Activated T-helper 2 cell treated with anti-CD3 and anti-CD28 coated beads, Interferon-gamma antibody, Interleukin-2, Interleukin-4, amounts not matched to agents 10 μg/mL and 5 μg/mL and 100 μg/mL, durations not matched to agents 14 hours and 24 hours and 36 hours (primary cell): ENCODE results near the gene DENND1A. TPM values are rescaled to one million over a fixed set of nuclear protein-coding genes. Genes with fewer than 3 reads are reported as not detected.

Experiments used
- DNase-seq: peaks from one replicate; pipeline ENCODE4 v3.0.0; 2021; ENCODE audit warnings: low spot score
- H3K27ac Mint-ChIP-seq: one replicate; pipeline ENCODE4 v1.8.0; 2021; ENCODE audit warnings: mixed read lengths
- H3K27me3 Mint-ChIP-seq: one replicate; pipeline ENCODE4 v1.8.0; 2021; ENCODE audit warnings: low read depth, mixed read lengths
- H3K36me3 Mint-ChIP-seq: one replicate; pipeline ENCODE4 v1.8.0; 2021; ENCODE audit warnings: low read depth, mixed read lengths
- H3K4me1 Mint-ChIP-seq: one replicate; pipeline ENCODE4 v1.8.0; 2021; ENCODE audit warnings: low read depth, mixed read lengths
- H3K4me3 Mint-ChIP-seq: one replicate; pipeline ENCODE4 v1.8.0; 2021; ENCODE audit warnings: low read depth, mild to moderate bottlenecking, moderate library complexity, mixed read lengths
- H3K9me3 Mint-ChIP-seq: one replicate; pipeline ENCODE4 v1.8.0; 2021; ENCODE audit warnings: mixed read lengths
- intact Hi-C: fragments of 100-400 bp; cut with micrococcal nuclease; formaldehyde crosslinking; loops from one replicate; pipeline ENCODE4 v1.15.1; 2023
- total RNA-seq: library from RNA; stranded (reverse); gene quantifications from 2 replicates; pipeline ENCODE4 v1.2.3, GENCODE V29; 2022

Gene DENND1A
- total RNA-seq, 1 donor from 2014 or later: 20.0 TPM

DNA sequence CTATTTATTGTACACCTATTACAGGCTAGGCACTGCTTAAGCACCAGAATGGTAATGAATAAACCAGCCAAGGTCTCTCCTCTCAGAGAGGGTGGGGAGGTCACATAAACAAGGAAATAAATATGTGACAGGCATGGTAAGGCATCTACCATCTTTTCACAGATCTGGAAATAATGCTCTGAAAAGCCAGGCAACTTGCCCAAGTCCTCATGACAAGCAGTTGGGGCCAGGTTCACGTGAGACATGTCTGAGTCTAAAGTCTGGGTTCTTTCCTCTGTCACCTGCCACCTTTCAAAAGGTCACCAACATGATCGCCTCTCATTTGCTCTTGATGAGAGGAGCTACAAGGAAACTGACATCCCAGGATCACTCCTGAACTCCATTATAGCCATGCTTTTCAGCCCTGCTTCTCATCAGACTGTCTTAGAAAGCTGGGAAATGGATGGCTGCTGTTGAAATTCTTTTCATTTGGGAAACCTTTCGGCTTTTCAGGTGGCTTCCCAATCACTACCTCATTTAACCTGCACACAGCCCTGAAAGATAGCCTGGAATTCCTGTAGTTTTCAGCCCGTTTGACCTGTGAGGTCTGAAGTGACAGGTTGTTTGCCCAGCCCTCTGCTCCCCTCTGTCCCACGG lies 450.8 kb downstream of the DENND1A start:
- H3K4me3 Mint-ChIP-seq: no peak overlapping the region
- H3K36me3 Mint-ChIP-seq: no peaks in the 10 kb centered on the region
- no peak for DNase-seq
- H3K4me1 Mint-ChIP-seq: no peaks in the 10 kb centered on the region
- no peaks in the 10 kb centered on the region for H3K27me3 Mint-ChIP-seq
- no peak overlapping the region for H3K27ac Mint-ChIP-seq
- intact Hi-C loops: no loop called here
- H3K9me3 Mint-ChIP-seq: no peaks in the 10 kb centered on the region

DNA sequence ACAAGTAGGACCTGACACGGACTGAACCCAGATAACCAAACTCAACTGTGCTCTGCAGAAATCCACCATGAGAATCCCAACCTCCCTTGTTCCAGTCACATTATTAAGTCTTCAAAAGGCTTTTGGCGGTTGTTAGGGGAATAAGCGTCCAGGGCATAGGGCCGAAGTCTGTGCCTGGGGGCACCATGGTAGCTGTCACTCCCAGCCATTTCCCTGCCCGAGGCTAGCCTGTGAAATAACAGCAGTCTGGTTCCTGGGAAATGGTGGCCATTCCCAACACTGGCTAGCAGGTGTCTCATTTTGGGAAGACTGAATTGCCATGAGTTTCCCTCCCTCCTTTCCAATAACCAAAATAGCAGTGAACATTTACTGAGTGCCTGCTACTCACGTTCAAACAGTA lies 451.8 kb downstream of the DENND1A start:
- no peaks in the 10 kb centered on the region for H3K9me3 Mint-ChIP-seq
- no peaks in the 10 kb centered on the region for H3K4me1 Mint-ChIP-seq

DNA sequence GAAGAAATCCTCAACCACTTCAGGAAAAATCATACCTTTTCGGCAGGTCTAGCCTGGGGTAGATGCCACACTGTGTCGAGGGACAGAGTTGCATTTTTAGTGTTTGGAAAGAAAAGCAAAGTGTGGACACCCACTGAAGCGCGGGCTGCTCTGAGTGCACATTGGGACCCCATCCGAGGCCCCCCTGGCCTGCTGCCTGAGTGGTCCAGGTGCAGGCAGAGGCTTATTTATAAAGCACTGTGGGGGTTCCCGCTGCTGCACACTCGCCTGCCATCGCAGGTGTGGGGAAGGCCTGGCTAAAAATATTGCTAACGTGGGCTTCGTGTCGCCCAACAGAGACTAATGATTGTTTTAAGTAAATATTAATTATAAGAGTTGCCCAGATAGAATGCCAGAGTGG lies 454.5 kb downstream of the DENND1A start:
- DNase-seq: no peak
- H3K4me3 Mint-ChIP-seq: no peak overlapping the region
- H3K36me3 Mint-ChIP-seq: no peaks in the 10 kb centered on the region
- H3K27ac Mint-ChIP-seq: no peak overlapping the region
- no peaks in the 10 kb centered on the region for H3K4me1 Mint-ChIP-seq
- intact Hi-C loops: no loop called here
- no peaks in the 10 kb centered on the region for H3K27me3 Mint-ChIP-seq
- no peaks in the 10 kb centered on the region for H3K9me3 Mint-ChIP-seq

More for the DNA sequence above, 451.8 kb downstream of the DENND1A start:
- DNase-seq: no peak
- H3K27me3 Mint-ChIP-seq: no peaks in the 10 kb centered on the region
- no peak overlapping the region for H3K4me3 Mint-ChIP-seq
- H3K36me3 Mint-ChIP-seq: no peaks in the 10 kb centered on the region
- no peak overlapping the region for H3K27ac Mint-ChIP-seq
- intact Hi-C loops: no loop called here

DNA sequence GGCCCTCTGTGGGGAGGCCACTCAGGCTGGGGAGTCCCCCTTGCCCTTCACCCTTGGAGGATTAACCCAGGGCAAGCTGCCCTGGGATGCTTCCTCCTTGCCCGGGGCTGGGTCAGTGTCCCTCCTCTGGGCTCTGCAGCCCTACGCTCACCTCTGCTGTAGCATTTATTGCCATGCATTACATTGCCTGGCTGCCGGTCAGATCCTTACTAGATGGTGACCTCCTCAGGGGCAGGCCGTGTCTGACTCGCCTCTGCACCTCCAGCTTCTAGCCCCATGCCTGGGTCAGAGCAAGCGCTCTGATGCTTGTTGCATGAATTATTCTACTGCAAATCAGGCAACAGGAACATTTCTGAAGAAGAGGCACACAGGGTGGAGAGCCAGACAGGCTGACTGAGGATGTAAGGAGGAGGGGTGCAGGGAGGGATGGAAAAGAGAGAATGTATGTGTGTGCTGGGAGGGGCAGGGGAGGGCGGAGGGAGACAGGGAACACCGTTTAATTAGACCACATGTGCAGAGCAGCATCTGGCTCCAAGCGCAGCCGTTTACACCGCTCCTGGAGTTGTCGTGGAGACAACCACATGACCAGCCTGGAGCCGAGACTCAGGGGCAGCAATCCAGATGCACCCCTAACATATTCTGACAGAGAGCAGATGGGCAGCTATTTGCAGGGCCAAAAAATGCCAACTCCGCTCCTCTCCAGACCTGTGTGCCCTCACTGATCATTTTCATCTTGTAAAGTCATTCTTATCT lies 456.9 kb downstream of the DENND1A start:
- intact Hi-C loops: no loop called here
- Mint-ChIP-seq H3K4me3 (no peak overlapping the region), H3K9me3 (no peaks in the 10 kb centered on the region), H3K27ac (no peak overlapping the region), H3K27me3 (no peaks in the 10 kb centered on the region), H3K4me1 (no peaks in the 10 kb centered on the region), H3K36me3 (no peaks in the 10 kb centered on the region)
- DNase-seq: no peak

DNA sequence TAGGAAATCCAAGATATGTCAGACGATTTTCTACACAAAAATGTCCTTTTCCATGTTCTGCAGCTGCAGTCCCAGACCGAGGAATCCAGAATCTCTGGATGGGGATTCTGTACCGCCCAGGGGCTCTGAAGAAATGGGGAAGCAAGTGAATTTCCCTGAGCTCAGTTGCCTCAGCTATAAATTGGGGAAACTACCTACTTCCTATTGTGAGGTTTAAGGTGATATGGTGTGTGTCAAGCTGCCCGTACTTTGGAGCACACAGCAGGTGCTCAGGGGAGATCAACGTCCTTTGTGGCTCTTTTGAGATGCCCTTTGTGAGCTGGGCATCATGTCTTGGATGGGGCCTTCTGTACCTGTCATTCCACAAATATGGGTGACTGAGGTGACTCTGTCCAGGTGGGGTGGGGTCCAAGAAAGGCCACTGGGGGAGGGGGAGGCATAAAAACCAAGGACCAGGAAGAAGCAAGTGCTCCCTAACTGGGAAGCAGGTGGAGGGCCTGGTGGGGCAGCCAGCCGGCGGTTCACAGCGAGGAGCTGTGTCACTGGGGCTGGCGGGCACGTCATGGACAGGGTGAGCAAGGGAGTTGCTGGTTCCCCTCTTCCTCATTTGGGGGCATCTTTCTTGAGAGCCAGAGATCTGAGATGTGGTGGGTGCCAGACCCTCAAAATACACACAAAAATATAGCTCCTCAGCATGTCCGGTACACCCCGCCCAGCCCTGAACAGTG lies 457.9 kb downstream of the DENND1A start:
- Mint-ChIP-seq H3K27ac (no peak overlapping the region), H3K4me1 (no peaks in the 10 kb centered on the region), H3K27me3 (no peaks in the 10 kb centered on the region), H3K36me3 (no peaks in the 10 kb centered on the region), H3K9me3 (no peaks in the 10 kb centered on the region), H3K4me3 (no peak overlapping the region)
- DNase-seq: no peak
- intact Hi-C loops: no loop called here

DNA sequence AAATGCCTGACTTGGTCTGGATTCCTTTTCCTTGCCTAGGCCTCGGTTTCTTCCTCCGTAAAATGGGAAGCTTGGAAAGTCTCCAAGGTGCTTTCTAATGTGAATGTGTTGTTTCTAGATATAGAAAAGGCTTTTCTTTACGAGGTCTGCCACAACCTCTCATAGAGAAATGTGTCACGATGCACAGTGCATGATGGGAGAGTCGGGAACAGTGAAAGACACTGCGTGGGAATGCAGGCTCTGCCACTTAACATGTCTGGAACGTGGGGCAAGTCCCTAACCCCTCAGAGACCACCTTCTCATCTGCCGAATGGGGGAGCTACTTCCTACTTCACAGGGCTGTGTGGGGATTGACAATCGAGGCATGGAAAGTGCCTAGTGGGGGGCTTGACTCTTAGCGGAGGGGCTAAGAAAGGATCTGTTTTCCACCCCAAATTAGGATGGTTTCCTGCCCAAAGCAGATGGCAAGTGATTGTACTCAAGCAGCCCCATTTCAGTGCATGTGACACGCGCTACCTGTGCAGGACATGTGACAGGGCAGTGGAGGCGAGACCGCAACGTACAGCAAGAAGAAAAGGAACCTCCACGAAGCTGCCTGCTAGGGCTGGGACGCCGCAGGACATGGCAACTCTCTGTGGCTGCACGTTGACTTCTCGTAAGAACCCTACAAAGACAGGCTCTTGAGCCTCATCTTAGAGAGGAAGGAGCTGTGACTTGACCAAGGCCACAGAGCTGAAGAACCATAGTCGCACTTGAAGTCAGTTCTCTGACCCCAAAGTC lies 458.7 kb downstream of the DENND1A start:
- intact Hi-C loops: no loop called here
- no peaks in the 10 kb centered on the region for H3K27me3 Mint-ChIP-seq
- DNase-seq: no peak
- no peaks in the 10 kb centered on the region for H3K4me1 Mint-ChIP-seq
- no peak overlapping the region for H3K27ac Mint-ChIP-seq
- H3K9me3 Mint-ChIP-seq: no peaks in the 10 kb centered on the region
- no peak overlapping the region for H3K4me3 Mint-ChIP-seq
- H3K36me3 Mint-ChIP-seq: no peaks in the 10 kb centered on the region

DNA sequence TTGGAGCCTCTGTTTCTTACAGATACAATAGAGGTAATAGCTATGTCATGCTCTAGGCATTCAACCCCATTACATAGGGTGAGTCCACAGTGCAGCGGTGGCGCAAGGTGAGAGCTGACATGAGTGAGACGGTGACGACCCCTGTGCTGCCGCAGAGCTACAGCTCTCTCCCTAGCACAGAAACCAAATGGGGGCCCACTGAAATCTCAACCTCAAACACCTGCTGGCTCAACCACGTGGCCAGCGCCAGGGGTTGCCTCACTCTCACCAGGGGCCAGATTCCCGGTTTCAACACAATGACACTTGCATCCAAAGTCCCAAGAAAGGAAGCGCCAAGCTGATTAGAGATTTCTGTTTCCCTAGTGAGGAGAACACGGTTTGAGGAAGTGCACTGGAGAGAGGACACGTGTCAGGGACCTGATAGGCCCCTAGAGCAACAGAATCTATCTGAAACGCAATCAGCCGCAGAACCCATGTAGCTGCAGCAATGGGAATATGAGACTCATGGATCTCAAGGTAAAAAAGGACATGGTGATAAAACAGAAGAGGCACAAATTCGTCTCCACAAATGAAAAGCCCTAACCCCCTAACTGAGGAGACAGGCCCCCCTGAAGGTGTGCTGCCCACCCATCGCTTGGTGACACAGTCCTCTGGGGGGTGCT lies 459.7 kb downstream of the DENND1A start:
- Mint-ChIP-seq H3K4me3 (no peak overlapping the region), H3K27ac (no peak overlapping the region), H3K9me3 (no peaks in the 10 kb centered on the region), H3K27me3 (no peaks in the 10 kb centered on the region), H3K36me3 (no peaks in the 10 kb centered on the region), H3K4me1 (no peaks in the 10 kb centered on the region)
- no peak for DNase-seq
- intact Hi-C loops: no loop called here

DNA sequence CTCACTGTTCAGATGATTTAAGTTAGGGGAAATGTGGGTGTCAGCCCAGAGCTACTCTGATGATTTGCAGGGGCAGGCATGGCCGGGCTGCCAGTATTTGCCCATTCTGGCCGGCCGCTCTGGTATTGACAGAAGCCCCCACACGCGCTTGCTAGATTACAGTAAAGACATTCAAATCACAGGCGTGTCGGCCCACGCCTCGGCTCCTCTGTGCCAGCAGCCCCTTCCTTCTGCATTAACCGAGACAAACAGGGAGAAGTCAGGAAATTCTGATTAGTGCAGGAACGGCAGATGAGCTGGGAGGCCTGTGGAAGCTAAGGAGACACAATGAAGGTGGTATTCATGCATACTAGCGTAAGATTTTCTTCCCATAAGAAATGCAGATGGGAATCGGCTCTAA lies 460.6 kb downstream of the DENND1A start:
- intact Hi-C loops: no loop called here
- Mint-ChIP-seq H3K27me3 (no peaks in the 10 kb centered on the region), H3K9me3 (no peaks in the 10 kb centered on the region), H3K36me3 (no peaks in the 10 kb centered on the region), H3K27ac (no peak overlapping the region), H3K4me3 (no peak overlapping the region), H3K4me1 (no peaks in the 10 kb centered on the region)
- no peak for DNase-seq

DNA sequence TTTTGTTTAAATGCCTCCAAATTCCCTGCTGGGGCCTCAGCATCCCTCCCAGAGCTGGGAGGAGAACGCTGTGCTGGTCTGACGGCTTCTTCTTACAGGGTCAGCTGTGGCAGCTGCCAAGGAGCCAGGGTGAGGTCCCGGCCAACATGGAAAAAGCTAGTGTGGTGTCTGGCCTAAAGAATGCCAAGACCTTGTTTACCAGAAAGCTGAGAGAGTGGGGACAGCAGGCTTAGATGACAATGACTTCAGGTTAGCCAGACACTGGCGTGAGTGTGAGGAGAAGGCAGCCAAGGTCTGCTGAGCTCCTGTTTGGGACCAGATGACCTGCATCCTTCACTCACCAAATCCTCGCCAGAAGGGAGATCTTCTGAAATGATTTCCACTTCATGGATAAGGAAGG lies 461.4 kb downstream of the DENND1A start:
- H3K36me3 Mint-ChIP-seq: no peaks in the 10 kb centered on the region
- H3K4me1 Mint-ChIP-seq: no peaks in the 10 kb centered on the region
- no peak for DNase-seq
- H3K27me3 Mint-ChIP-seq: no peaks in the 10 kb centered on the region
- intact Hi-C loops: no loop called here
- no peaks in the 10 kb centered on the region for H3K9me3 Mint-ChIP-seq
- H3K27ac Mint-ChIP-seq: no peak overlapping the region
- no peak overlapping the region for H3K4me3 Mint-ChIP-seq

DNA sequence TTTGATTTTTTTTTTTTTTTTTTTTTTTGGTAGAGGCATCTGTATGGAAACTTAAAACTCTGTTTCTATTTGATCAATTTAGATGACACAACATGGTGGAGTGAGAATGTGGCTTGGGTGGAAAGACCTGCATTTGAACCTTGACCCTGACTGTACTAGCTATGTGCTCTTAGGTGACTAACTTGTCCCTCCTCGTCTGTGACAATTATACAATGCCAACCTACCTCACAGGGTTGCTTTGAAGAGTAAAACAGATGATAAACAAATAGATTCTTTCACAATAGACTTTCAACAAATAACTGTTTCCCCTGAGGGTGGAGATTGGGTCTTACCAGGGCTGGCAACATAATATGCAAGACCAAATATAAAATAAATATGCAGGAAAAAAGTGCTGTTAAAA lies 464.6 kb downstream of the DENND1A start:
- H3K4me1 Mint-ChIP-seq: no peaks in the 10 kb centered on the region
- intact Hi-C loops: no loop called here
- H3K4me3 Mint-ChIP-seq: no peak overlapping the region
- no peaks in the 10 kb centered on the region for H3K27me3 Mint-ChIP-seq
- no peaks in the 10 kb centered on the region for H3K9me3 Mint-ChIP-seq
- H3K27ac Mint-ChIP-seq: no peak overlapping the region
- DNase-seq: no peak
- H3K36me3 Mint-ChIP-seq: no peaks in the 10 kb centered on the region

DNA sequence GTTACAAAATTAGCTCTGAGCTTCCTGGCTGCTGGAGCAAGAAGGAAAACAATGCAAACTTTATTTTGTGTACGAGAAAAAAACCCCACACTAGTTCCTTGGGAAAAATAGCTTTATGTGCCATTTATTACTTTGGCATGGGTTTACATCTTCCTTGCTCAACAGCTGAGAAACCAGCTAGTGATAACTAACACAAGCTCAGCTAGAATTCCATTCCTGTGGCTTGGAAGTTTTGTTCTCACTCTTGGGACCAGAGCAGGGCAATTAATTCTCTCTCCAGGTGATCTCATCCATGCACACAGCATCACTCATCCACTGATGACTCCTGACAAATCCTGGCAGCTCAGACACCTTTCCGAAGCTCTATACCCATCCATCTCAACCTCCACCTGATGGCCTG lies 469.8 kb downstream of the DENND1A start:
- no peak overlapping the region for H3K4me3 Mint-ChIP-seq
- H3K4me1 Mint-ChIP-seq: no peaks in the 10 kb centered on the region
- intact Hi-C loops: no loop called here
- no peak overlapping the region for H3K27ac Mint-ChIP-seq
- H3K36me3 Mint-ChIP-seq: no peaks in the 10 kb centered on the region
- DNase-seq: no peak
- H3K9me3 Mint-ChIP-seq: no peaks in the 10 kb centered on the region
- H3K27me3 Mint-ChIP-seq: no peaks in the 10 kb centered on the region

DNA sequence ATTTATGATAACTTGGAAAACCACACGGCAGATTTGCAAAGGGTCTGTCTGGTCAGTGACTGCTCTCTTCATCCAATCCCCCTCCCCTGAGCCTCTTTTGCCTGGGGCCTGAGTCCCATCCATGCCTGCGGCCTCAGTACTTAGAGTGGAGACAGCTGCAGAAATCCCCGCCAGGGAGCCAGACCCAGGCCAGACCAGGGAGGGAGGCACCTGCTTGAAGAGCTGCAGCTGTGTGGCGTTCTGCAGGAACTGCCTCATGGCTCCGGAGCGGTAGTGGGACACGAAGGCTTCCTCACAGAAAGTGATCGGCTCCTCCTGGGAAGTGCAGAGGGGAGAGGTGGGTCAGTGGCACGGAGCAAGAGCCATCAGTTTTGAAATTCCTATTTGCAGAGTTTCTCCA lies 472.3 kb downstream of the DENND1A start:
- no peaks in the 10 kb centered on the region for H3K4me1 Mint-ChIP-seq
- H3K27ac Mint-ChIP-seq: no peak overlapping the region
- intact Hi-C loops: no loop called here
- no peaks in the 10 kb centered on the region for H3K9me3 Mint-ChIP-seq
- H3K4me3 Mint-ChIP-seq: no peak overlapping the region
- DNase-seq: no peak
- no peaks in the 10 kb centered on the region for H3K27me3 Mint-ChIP-seq
- no peaks in the 10 kb centered on the region for H3K36me3 Mint-ChIP-seq
